Measurements from ENCODE around the gene RFFL. TPM values are rescaled to one million over a fixed set of nuclear protein-coding genes. Genes with fewer than 3 reads are reported as not detected.
"Not testable (repeated sequence)": the region's sequence is repeated elsewhere in the genome, so short reads cannot be mapped to it uniquely, and the experiment has no call there.

The RFFL gene
- polyA plus RNA-seq, 2 of the 4 experiments (the other 2 are of a cell fraction): 22.7 to 35.5 TPM

DNA sequence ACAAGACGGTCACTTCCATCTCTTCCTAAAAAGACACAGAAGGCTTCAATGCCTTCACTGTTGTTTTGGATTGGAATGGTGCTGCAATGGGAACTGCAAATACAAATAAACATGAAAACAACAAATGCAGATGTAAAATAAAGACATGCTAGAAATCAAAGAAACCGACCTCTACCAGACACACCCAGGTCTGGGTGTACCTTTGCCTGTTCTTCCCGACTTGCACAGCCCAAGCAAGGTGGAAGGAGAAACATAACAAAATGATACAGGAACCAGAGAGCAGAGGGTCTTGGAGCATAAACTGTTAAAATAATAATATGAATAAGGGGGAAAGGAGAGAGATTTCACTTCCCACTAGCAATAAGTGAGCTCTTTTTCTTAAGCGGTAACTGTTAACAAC is 17.3 kb downstream of the RFFL start:
- 67% methylated on average over 4 of the region's 4 CpGs for WGBS (ENCODE audit: missing lambda C conversion rate)
- Histone ChIP-seq H3K27ac (peak overlapping the region; percentile 17 to 51; a peak in 5 of 6 replicates), H3K4me3 (no peak overlapping the region), H3K4me2 (peak overlapping the region; percentile 59), H3K9me3 (no peaks in the 10 kb centered on the region), H3K4me1 (peaks cover 53% of the 10 kb centered on the region)
- no peak for TF ChIP-seq FOSB (CRISPR knock-in tag; IDR thresholded peaks at IDR 0.05)
- TF ChIP-seq CBX8 (IDR thresholded peaks at IDR 0.05): no peak
- no peak for TF ChIP-seq GATA3 (IDR thresholded peaks at IDR 0.05; ENCODE audit: borderline replicate concordance)
- no peak for TF ChIP-seq TP53 (CRISPR knock-in tag; IDR thresholded peaks at IDR 0.05)
- no peak for TF ChIP-seq HOXB13 (CRISPR knock-in tag; IDR thresholded peaks at IDR 0.05; ENCODE audit: low read depth)
- ChIA-PET CTCF (interaction anchor here (0.7 to 3.1 kb wide), 6 partner anchors 11 to 72 kb away, joined by 3 to 11 read pairs (median 4); no protein-coding TSS in a partner anchor), POLR2A (no interaction called here)
- no peak for FAIRE-seq
- DNase-seq (ENCODE audit: low read depth in 1 of 2, low spot score in 1 of 2): no peak
- peak in 1 of 2 experiments; percentile 13; a peak in 1 of 6 replicates for ATAC-seq

DNA sequence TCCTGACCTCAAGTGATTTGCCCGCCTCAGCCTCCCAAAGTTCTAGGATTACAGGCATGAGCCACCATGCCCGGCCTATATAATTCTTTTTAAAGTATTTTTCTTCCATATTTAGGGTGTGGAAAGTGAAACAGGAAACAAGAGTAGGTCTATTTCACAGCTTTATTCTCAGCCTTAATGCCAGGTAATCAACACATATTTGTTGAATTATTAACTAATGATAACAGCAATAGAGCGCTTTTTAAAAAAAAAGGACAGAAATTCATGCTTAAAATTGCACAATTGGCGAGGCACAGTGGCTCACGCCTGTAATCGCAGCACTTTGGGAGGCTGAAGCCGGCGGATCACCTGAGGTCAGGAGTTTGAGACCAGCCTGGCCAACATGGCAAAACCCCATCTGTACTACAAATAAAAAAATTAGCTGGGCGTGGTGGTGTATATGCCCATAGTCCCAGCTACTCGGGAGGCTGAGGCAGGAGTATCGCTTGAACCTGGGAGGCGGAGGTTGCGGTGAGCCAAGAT is 18.0 kb downstream of the RFFL start:
- WGBS (ENCODE audit: missing lambda C conversion rate): 94% methylated on average over 13 of the region's 13 CpGs

DNA sequence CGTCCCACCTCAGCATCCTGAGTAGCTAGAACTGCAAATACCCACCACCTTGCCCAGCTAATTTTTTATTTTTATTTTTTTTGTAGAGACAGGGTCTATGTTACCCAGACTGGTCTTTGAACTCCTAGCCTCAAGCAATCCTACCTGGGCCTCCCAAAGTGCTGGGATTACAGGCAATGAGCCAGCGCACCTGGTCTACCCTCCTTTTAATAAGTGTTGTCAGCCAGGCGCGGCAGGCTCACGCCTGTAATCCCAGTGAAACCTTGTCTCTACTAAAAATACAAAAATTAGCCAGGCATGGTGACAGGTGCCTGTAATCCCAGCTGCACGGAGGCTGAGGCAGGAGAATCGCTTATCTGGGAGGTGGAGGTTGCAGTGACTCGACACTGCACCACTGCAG is 19.3 kb downstream of the RFFL start:
- H3K4me3 ChIP-seq: no peak overlapping the region
- 92% methylated on average over 8 of the region's 8 CpGs for WGBS (ENCODE audit: missing lambda C conversion rate)
- peaks cover 41% of the 10 kb centered on the region for H3K4me1 ChIP-seq
- TF ChIP-seq RAD21 (conservative IDR thresholded peaks at IDR 0.05 in 1 of 2, IDR thresholded peaks at IDR 0.05 in 1 of 2): no peak
- no peak for TF ChIP-seq POLR2AphosphoS2 (conservative IDR thresholded peaks at IDR 0.05; ENCODE audit: low read length)
- FAIRE-seq: no peak
- ChIA-PET POLR2A (interaction anchor here (1.5 kb wide), 1 partner anchor 20 kb away, joined by 3 read pairs; the partner anchor contains the start of gene RFFL), CTCF (interaction anchor here (1.1 to 1.8 kb wide), 3 partner anchors 17 to 76 kb away, joined by 3 to 5 read pairs (median 4); no protein-coding TSS in a partner anchor)
- no peaks in the 10 kb centered on the region for H3K9me3 ChIP-seq
- H3K27ac ChIP-seq: 0 out of 6 replicates have a peak overlapping the region, but pooled peaks of 1 of the 2 experiments have one; percentile 2
- DNase-seq (ENCODE audit: low read depth in 1 of 2, low spot score in 1 of 2): no peak
- ATAC-seq: no peak
- H3K4me2 ChIP-seq: no peak overlapping the region

More for the DNA sequence above, 18.0 kb downstream of the RFFL start:
- H3K27ac ChIP-seq; DNase-seq (ENCODE audit: low read depth in 1 of 2, low spot score in 1 of 2); FAIRE-seq; H3K9me3 ChIP-seq; POLR2A ChIA-PET; H3K4me2 ChIP-seq; ATAC-seq; H3K4me3 ChIP-seq: not testable (repeated sequence)
- CTCF ChIA-PET: interaction anchor here (1.2 kb wide), 1 partner anchor 27 kb away, joined by 3 read pairs; no protein-coding TSS in a partner anchor
- peaks cover 46% of the 10 kb centered on the region for H3K4me1 ChIP-seq

GRCh38 chr17:35041390-35041789 is 22.1 kb downstream of the RFFL start:
- DNase-seq (ENCODE audit: low read depth in 1 of 2, low spot score in 1 of 2) (no peak), ATAC-seq (no peak), FAIRE-seq (no peak)
- CTCF ChIA-PET: interaction anchor here (0.9 to 1.7 kb wide), 4 partner anchors 13 to 48 kb away, joined by 3 to 11 read pairs (median 4); no protein-coding TSS in a partner anchor
- Histone ChIP-seq H3K27ac (no peak overlapping the region), H3K4me2 (no peak overlapping the region), H3K9me3 (no peaks in the 10 kb centered on the region), H3K4me3 (no peak overlapping the region), H3K4me1 (peaks cover 23% of the 10 kb centered on the region)
- POLR2A ChIA-PET: interaction anchor here (1.0 to 1.2 kb wide), 2 partner anchors 18 to 48 kb away, joined by 3 read pairs; no protein-coding TSS in a partner anchor
- WGBS (ENCODE audit: missing lambda C conversion rate): 95% methylated on average over 7 of the region's 7 CpGs
- TF ChIP-seq, protein P1, sequence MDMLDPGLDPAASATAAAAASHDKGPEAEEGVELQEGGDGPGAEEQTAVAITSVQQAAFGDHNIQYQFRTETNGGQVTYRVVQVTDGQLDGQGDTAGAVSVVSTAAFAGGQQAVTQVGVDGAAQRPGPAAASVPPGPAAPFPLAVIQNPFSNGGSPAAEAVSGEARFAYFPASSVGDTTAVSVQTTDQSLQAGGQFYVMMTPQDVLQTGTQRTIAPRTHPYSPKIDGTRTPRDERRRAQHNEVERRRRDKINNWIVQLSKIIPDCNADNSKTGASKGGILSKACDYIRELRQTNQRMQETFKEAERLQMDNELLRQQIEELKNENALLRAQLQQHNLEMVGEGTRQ (IDR thresholded peaks at IDR 0.05): no peak
- no peak for TF ChIP-seq TP53 (CRISPR knock-in tag; IDR thresholded peaks at IDR 0.05)
- no peak for TF ChIP-seq TFCP2L1 (CRISPR knock-in tag; IDR thresholded peaks at IDR 0.05)
- no peak for TF ChIP-seq ZC3H11A (IDR thresholded peaks at IDR 0.05)
- TF ChIP-seq FOXS1 (CRISPR knock-in tag; IDR thresholded peaks at IDR 0.05): no peak

GRCh38 chr17:35038453-35038852 is 25.1 kb downstream of the RFFL start:
- no peaks in the 10 kb centered on the region for H3K9me3 ChIP-seq
- H3K4me1 ChIP-seq: peaks cover 6% of the 10 kb centered on the region; the same call in 2 of the 3 replicates
- 69% methylated on average over 3 of the region's 3 CpGs for WGBS (ENCODE audit: missing lambda C conversion rate)
- no peak overlapping the region for H3K4me2 ChIP-seq
- TF ChIP-seq NR3C1 (IDR thresholded peaks at IDR 0.05) (no peak), PBX3 (IDR thresholded peaks at IDR 0.05) (no peak), FOSB (CRISPR knock-in tag; IDR thresholded peaks at IDR 0.05) (no peak), KDM1A (IDR thresholded peaks at IDR 0.05; ENCODE audit: low read depth) (no peak), ZFP36 (IDR thresholded peaks at IDR 0.05; ENCODE audit: borderline replicate concordance, partially characterized antibody) (no peak), HDAC2 (IDR thresholded peaks at IDR 0.05) (no peak)
- H3K4me3 ChIP-seq: no peak overlapping the region
- DNase-seq (ENCODE audit: low read depth in 1 of 2, low spot score in 1 of 2) (no peak), FAIRE-seq (no peak), ATAC-seq (no peak; a peak in 1 of 6 replicates)
- CTCF ChIA-PET: interaction anchor here (1.2 to 1.8 kb wide), 5 partner anchors 10 to 496 kb away, joined by 3 to 7 read pairs (median 3); no protein-coding TSS in a partner anchor
- POLR2A ChIA-PET: no interaction called here
- H3K27ac ChIP-seq: no peak overlapping the region
